SKM-1 (cell line): ENCODE measurements around the gene TCF15.
"Not testable (repeated sequence)": the region's sequence is repeated elsewhere in the genome, so short reads cannot be mapped to it uniquely, and the experiment has no call there.

Experiments
- DNase-seq: peaks from one replicate; lab custom pipeline; 2025; ENCODE audit not compliant: unreplicated experiment; lab: John Stamatoyannopoulos, UW

The TCF15 gene

DNA sequence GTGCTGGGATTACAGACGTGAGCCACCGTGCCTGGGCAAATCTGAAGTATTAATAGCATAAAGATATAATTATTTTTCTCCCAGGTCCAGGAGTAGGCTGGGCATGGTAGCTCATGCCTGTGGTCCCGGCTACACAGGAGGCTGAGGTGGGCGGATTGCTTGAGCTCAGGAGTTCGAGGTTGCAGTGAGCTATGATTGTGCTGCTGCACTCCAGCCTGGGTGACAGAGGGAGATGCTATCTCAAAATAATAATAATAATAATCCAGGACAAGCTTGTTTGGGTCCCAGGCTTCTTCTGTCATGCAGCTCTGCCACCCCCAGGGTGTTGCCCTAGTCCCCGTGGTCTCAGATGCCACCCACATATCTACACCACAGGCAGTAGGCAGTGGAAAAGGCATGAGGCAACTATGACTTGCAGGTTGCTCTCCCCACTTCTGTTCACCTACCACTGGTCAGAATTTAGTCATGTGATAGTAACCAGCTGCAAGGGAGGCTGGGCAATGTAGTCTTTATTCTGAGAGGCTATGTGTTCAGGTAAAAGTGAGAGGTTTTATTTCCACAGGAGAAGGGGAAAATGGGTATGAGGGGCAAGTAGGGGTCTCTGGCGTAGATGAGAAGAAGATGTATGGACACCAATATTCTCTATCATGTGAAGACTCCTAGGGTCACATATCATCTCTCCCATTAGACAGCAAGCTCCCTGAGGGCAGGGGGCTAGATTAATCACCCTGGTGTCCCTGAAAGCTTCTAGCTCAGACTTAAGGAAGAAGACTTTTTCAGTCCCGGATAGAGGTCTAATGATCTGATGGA lies 25.7 kb downstream of the TCF15 start:
- DNase-seq = no peak

DNA sequence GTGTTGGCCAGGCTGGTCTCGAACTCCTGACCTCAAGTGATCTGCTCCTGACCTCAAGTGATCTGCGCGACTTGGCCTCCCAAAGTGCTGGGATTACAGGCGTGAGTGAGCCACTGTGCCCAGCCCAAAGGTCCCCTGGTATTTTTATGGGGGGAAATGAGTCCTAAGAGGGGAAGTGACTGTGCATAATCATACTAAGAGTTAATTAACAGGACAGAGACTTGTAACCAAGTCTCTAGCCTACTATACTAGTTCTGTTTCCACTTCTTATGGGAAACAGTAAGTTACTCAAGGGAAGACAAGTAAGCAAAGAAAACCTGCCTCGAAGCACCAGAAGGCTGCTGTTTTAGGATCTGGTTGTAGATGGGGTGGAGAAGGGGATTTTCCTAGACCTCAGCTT lies 27.9 kb downstream of the TCF15 start:
- no peak for DNase-seq

GRCh38 chr20:578940-579690 lies 31.0 kb downstream of the TCF15 start:
- DNase-seq = not testable (repeated sequence)

DNA sequence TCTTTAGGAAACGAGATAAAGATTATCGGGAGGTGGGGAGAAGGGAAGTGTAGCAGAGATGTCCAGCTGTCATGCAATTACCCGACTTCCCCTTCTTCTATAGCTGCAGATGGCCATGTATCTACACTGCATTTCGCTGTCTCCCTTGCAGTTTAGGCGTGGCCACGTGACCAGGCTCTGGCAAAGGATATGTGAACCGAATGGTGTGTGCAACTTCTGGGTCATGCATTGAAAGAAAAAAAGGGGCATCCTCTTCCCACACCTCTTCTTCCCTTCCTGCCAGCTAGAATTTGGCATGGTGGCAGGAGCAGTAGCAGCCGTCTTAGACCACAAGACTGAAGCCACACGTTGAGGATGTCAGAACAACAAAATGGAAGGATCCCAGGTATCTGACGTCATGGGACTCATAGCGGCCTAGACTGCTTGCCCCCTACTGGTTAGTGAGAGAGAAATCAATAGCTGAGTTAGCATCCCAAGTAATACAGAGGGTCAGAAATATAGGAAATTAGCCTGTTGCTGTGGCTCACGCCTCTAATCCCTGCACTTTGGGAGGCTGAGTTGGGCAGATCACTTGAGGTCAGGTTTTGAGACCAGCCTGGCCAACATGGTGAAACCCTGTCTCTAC lies 32.8 kb downstream of the TCF15 start:
- DNase-seq = no peak

DNA sequence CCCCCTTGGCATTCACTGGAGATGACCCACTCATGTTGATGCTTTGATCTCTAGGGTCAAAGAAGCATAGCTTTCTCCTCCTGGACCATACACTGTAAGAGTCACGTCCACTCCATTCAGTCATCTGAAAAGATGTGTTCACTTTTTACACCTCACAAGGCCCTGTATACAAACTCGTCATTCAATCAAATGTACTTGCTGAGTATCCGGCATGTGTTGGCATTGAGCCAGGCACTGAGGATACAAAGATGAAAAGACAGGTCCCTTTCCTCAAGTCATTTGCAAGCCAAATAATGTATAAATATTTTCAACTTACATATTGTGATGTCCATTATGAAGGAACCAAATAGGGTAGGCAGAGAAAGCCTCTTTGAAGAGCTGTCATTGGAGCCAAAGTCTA lies 34.0 kb downstream of the TCF15 start:
- no peak for DNase-seq

DNA sequence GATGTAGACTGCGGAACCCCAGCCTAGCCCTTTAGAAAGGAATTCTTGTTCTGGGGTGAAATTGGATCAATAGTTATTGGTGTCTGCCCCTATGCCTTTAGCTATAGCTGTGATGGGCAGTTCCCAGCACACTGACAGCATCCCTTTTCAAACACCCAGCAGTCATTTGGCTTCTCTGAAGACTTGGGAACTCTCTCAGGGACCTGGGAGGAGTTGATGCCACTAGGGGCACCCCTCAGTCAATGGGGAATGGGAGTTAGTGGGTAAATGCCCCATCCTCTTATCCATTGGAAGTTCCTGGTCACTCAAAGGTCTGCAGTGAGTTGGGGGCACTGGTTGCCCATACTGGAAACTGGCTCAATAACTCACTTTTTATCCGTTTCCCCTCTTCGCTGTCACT lies 34.9 kb downstream of the TCF15 start:
- DNase-seq = no peak

GRCh38 chr20:574297-574942 lies 35.7 kb downstream of the TCF15 start:
- no peak for DNase-seq

DNA sequence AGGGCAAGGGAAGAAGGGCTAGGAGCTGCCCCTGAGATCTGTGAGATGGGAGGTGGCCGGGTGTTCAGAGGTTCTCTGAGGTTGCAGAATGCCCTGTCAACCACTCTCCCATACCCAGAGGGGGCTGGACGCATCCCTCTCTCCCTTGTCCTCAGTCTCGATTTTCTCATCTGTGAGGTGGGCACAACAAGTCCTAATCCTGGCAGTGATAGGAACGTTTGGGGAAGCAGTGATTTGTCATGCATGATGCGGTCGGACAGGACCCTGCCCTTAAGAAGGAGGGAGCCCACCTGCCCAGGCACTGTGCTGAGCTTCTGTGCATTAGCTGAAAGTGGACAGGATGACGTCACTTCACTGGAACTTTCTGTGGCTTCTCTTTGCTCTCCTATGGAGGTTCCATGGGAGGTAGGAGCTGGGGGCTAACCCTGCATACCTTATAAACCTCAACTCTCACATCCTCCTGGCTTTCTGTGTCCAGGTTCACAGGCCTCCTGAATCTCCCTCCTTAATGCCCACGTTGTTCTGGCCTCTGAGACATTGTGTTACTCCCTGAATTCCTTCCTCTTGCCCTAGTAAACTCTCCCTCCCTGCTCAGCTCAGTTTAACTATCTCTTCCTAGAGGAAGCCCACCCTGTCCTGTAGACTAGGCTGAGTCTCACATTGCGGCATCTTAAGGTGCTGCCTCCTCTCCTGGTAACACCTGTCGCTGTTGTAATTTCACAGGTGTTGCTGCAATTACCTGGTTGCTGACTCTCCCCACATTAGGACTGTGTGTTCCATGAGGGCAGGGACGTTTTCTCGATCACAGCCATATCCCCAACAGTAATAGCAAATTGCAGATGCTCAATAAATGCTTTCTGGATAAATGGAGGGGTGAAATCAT lies 36.5 kb downstream of the TCF15 start:
- DNase-seq = no peak

- DNase-seq = no peak
Measured at GRCh38 chr20:572727-573126, 37.4 kb downstream of the TCF15 start.

GRCh38 chr20:571754-572441 lies 38.2 kb downstream of the TCF15 start:
- no peak for DNase-seq

DNA sequence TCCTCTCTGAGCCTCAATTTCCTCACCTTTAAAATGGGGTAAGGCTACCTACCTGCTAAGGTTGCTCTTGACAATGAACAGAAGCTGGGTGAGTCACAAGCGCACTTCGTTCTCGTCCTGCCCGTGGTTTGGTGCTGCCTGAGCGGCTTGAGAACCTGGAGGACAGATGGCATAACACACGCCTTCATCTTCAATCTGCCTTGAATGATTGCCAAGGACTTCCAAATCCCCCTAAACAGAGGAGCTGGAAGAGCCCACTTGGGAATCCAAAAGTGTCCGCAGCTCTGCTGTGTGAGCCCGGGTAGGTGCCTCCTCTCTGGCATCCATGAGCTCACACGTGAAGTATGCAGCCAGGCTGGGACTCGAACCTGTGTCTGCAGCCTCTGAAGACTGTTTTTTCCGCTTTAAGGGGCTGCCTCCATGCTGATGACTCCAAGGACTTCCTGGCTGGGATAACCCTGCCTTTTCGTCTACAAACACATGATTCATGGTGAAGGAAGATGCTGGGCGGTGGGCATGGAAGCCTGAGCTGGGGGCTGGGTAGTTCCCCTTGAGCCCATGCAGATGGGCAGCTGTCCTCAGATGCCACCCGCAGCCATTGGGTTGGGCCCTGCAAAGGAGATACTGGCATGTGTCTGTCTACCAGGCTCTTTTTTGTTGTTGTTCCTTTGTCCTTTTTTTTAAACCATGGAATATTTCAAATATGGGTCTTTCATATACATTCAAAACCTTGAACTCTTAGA lies 41.3 kb downstream of the TCF15 start:
- DNase-seq = no peak

DNA sequence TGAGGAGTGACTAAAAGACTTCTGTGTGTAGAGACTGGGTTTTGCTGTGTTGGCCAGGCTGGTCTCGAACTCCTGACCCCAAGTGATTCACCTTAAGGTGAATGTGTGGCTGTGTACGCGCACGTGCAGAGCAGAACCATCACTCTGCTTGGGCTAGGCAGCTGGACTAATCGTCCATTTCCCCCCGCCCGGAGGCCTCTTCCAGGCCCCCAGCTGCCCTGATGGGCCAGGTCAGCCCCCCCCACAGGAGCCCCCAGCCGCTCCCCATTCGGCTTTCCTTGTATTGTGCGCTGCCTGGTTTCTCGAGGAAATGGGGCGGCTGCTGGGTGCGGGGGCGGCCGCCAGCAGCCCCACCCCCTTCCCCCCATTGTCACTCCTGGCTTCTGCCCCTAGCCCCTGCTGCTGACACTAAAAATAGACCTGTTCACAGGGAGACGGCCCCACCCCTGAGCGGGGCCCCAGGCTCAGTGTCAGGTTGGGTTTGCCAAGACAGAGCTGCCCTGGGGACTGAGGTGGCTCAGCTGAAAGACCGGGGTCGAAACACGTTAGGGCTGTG lies 41.9 kb downstream of the TCF15 start:
- DNase-seq = no peak

DNA sequence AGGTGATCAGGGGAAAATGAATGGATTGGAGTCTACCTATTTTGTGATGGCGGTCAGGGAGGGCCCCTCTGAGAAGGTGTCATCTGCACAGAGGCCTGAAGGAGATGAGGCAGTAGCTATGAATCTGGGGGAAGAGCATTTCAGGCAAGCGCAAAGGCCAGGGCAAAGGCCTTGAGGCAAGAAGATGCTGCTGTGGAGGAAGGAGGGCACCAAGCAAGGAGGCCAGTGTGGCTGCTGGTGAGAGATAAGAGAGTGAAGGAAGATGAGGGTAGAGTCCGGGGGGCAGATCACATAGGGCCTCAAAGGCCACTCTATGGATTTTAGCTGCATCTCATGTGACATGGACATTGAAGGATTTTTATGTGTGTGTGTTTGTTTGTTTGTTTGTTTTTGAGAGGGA lies 45.9 kb downstream of the TCF15 start:
- no peak for DNase-seq

DNA sequence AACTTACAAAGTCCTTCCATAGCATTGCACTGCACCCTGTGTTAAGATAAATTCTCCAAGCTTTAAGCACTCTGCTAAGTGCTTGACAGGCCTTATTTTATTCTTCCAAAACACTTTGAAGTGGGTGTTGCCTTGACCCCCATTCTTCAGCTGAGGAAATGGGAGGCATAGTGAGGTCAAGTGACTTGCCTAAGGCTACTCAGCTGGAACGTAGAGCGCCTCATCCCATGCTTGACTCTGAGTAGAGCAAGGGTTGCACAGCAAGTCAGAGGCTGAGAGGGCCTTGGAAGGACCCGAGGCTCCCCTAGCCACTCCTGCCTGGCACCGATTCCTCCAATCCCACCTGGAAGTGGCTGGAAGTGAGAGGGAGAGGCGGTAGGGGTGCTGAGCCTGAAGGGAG lies 46.9 kb downstream of the TCF15 start:
- DNase-seq = no peak

GRCh38 chr20:562232-562897 lies 47.7 kb downstream of the TCF15 start:
- DNase-seq = no peak

DNA sequence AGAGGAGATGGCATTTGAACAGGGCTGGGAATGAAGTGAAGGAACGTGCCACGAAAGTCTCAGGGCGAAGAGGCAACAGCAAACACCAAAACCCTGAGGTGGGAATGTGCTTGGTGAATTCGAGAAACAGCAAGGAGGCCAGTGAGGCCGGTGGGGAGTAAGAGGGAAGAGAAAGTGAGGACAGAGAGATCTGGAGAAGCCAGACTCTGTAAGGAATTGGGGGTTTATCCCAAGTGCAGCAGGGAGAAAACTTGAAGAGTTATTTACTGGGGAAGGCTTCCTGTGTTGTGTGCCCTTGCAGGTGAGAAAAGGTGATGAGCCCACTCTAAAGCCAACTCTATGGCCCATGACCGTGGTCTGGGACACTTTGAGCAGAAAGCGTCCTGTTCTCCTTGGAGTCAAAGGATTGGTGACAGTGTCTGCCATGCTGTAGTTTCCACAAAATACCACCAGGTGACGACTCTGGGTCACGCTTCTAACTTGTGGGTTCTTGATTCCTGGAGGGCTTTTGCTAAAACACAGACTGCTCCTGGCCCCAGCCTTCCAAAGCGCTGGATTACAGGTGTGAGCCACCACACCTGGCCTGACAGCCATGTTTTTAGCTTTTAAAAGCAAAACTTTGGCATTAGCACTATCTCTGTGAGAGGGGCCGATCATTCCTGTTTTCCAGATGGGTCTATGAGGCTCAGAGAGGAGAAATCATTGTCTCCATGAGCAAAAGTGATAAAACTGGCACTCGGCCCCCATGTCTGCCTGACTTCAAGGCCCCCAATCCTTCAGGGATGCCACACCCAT lies 48.5 kb downstream of the TCF15 start:
- no peak for DNase-seq

DNA sequence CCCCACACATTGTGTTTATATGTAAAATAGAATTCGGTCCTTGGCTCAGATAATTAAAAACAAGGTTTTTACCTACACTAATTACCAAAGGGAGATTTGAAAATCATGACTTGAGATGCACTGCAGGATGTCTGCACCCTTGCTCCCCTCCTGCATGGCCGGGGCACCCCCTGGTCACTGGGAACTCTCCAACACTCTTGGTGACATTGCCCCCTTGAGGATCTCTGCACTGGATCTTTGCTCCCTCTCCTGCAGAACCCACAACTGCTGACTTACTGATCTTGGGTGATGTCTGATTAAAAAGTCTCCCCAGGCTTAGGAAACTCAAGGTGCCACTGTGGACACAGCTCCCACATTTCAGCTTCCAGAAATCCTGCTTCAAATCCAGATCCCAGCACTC lies 49.4 kb downstream of the TCF15 start:
- DNase-seq = no peak

GRCh38 chr20:558117-558516 lies 52.0 kb downstream of the TCF15 start:
- no peak for DNase-seq
